Measurements from ENCODE around the gene PRKAG1. TPM values are rescaled to one million over a fixed set of nuclear protein-coding genes. Genes with fewer than 3 reads are reported as not detected.

PRKAG1 gene
- polyA plus RNA-seq, 2 of the 4 experiments (the other 2 are of a cell fraction), result 40.0 to 100 TPM

DNA sequence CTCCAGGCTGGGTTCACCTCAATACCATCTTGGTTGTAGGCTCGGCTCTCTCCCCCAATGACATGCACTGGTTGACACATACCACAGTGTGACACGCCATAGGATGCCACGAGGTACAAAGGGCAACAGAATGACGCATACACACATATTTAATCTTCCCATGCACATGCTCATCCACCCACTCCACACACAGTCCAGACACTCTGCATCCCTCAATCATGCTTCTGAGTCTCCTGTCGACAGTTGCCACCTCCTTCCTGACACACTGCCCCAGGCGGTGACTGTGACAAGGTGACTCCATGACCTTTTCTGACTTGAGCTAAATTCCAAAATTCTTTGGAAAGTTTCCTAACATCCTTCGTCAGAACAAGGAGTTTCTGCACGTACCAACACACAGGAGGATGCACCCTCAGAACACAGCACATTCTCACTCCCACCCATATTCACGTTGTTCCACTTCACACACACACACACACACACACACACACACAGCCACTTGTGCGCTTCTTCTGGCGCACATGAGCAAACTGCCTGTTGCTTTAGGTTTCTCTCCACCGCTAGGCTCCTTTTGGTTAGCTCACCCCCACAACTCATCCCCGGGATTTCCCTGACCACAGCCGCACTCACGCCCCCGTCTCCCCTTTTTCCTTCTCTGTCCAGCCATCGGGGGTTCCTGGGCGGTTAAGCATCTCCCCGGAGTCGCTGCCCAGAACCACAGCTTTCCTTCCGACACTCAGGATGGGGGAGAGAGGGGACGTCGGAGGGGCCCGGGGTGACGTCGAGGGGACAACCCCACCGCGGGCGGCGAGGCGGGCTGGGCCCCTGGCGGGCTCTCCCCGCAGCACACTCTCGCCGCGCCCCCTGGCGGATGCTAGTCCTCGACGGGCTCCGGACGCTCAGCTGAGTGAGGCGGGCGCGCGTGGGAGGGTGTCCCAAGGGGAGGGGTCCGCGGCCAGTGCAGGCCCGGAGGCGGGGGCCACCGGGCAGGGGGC is 41.0 kb downstream of the PRKAG1 start:
- DNase-seq (ENCODE audit: low read depth in 1 of 2, low spot score in 1 of 2) (peak; percentile 64 to 74), FAIRE-seq (no peak), ATAC-seq (peak; percentile 69 to 85)
- TF ChIP-seq BHLHE40 (IDR thresholded peaks at IDR 0.05; ENCODE audit: low read depth, low read length) (no peak), SMC3 (IDR thresholded peaks at IDR 0.05) (peak; percentile 59), ZFP36 (IDR thresholded peaks at IDR 0.05; ENCODE audit: borderline replicate concordance, partially characterized antibody) (no peak), CHD4 (IDR thresholded peaks at IDR 0.05; ENCODE audit: borderline replicate concordance) (no peak), JUN (IDR thresholded peaks at IDR 0.05) (0 out of 5 replicates have a peak, but pooled peaks of 1 of the 2 experiments have one; percentile 47), RAD21 (conservative IDR thresholded peaks at IDR 0.05 in 1 of 2, IDR thresholded peaks at IDR 0.05 in 1 of 2) (peak in 1 of 2 experiments; percentile 39; a peak in 3 of 5 replicates), POLR2A (IDR thresholded peaks at IDR 0.05; ENCODE audit: low read length) (no peak), MAZ (IDR thresholded peaks at IDR 0.05; ENCODE audit: borderline replicate concordance, low read depth, low read length) (no peak), TFCP2L1 (CRISPR knock-in tag; IDR thresholded peaks at IDR 0.05) (no peak), KDM5A (IDR thresholded peaks at IDR 0.05) (no peak)
- TF ChIP-seq, protein P1, sequence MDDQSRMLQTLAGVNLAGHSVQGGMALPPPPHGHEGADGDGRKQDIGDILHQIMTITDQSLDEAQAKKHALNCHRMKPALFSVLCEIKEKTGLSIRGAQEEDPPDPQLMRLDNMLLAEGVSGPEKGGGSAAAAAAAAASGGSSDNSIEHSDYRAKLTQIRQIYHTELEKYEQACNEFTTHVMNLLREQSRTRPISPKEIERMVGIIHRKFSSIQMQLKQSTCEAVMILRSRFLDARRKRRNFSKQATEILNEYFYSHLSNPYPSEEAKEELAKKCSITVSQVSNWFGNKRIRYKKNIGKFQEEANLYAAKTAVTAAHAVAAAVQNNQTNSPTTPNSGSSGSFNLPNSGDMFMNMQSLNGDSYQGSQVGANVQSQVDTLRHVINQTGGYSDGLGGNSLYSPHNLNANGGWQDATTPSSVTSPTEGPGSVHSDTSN (IDR thresholded peaks at IDR 0.05), result no peak
- TF ChIP-seq, protein P2, sequence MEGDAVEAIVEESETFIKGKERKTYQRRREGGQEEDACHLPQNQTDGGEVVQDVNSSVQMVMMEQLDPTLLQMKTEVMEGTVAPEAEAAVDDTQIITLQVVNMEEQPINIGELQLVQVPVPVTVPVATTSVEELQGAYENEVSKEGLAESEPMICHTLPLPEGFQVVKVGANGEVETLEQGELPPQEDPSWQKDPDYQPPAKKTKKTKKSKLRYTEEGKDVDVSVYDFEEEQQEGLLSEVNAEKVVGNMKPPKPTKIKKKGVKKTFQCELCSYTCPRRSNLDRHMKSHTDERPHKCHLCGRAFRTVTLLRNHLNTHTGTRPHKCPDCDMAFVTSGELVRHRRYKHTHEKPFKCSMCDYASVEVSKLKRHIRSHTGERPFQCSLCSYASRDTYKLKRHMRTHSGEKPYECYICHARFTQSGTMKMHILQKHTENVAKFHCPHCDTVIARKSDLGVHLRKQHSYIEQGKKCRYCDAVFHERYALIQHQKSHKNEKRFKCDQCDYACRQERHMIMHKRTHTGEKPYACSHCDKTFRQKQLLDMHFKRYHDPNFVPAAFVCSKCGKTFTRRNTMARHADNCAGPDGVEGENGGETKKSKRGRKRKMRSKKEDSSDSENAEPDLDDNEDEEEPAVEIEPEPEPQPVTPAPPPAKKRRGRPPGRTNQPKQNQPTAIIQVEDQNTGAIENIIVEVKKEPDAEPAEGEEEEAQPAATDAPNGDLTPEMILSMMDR (IDR thresholded peaks at IDR 0.05), result peak; percentile 70
- TF ChIP-seq, protein P3, sequence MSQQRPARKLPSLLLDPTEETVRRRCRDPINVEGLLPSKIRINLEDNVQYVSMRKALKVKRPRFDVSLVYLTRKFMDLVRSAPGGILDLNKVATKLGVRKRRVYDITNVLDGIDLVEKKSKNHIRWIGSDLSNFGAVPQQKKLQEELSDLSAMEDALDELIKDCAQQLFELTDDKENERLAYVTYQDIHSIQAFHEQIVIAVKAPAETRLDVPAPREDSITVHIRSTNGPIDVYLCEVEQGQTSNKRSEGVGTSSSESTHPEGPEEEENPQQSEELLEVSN (IDR thresholded peaks at IDR 0.05; ENCODE audit: borderline replicate concordance, low read depth), result peak; percentile 71
- 49% methylated on average over 21 of the region's 50 CpGs for WGBS (ENCODE audit: missing lambda C conversion rate)
- CTCF ChIA-PET, result interaction anchor here (0.6 to 77.5 kb wide), 28 partner anchors 2 to 222 kb away, joined by 3 to 2584 read pairs (median 4); partner anchors contain the start of genes ARF3, DDN, FKBP11 and PRKAG1
- Histone ChIP-seq H3K4me3 (peak overlapping the region; percentile 42; the same call in 2 of the 3 replicates), H3K9me3 (no peaks in the 10 kb centered on the region), H3K27ac (0 out of 6 replicates have a peak overlapping the region, but pooled peaks of 1 of the 2 experiments have one; percentile 31), H3K4me2 (peak overlapping the region; percentile 96), H3K4me1 (peaks cover 16% of the 10 kb centered on the region; the same call in 2 of the 3 replicates)
- POLR2A ChIA-PET, result no interaction called here

DNA sequence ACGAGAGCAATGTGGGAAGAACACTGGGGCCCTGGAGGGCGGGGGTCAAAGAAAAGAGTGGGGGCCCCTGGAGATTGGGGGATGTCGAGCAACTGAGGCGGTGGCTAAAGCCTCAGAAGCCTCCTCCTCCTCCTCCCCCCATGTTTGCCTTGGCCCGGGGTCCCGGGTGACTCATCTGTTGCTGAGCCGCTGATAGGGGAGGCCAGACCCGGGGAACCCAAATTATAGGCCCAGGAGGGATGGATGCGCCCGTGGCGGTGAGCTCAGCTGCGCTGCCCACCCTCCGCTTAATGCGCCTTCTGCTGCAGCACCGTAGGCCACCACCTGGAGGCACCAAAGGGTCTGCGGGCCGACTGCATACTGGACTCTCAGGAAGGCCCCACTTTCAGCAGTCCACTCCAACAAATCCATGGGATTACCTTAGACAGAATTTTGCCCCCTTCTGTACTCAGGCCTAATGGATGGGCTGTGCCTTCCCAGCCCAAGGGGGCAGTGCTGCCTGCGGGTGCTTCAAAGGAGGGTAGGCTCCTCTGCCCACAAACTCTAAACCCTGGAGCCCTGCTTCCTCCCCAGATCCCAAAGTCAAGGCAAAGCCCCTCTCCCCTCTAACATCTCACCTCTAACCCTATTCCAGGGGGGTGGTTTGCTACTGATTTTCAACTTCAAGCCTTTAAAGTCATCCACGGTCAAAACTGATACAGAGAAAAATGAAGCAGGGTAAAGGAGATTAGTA is 44.5 kb downstream of the PRKAG1 start:
- no peaks in the 10 kb centered on the region for H3K9me3 ChIP-seq
- no peak overlapping the region for H3K27ac ChIP-seq
- TF ChIP-seq, protein P4, sequence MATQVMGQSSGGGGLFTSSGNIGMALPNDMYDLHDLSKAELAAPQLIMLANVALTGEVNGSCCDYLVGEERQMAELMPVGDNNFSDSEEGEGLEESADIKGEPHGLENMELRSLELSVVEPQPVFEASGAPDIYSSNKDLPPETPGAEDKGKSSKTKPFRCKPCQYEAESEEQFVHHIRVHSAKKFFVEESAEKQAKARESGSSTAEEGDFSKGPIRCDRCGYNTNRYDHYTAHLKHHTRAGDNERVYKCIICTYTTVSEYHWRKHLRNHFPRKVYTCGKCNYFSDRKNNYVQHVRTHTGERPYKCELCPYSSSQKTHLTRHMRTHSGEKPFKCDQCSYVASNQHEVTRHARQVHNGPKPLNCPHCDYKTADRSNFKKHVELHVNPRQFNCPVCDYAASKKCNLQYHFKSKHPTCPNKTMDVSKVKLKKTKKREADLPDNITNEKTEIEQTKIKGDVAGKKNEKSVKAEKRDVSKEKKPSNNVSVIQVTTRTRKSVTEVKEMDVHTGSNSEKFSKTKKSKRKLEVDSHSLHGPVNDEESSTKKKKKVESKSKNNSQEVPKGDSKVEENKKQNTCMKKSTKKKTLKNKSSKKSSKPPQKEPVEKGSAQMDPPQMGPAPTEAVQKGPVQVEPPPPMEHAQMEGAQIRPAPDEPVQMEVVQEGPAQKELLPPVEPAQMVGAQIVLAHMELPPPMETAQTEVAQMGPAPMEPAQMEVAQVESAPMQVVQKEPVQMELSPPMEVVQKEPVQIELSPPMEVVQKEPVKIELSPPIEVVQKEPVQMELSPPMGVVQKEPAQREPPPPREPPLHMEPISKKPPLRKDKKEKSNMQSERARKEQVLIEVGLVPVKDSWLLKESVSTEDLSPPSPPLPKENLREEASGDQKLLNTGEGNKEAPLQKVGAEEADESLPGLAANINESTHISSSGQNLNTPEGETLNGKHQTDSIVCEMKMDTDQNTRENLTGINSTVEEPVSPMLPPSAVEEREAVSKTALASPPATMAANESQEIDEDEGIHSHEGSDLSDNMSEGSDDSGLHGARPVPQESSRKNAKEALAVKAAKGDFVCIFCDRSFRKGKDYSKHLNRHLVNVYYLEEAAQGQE (IDR thresholded peaks at IDR 0.05), result no peak
- no peak for TF ChIP-seq NPAS2 (CRISPR knock-in tag; IDR thresholded peaks at IDR 0.05; ENCODE audit: borderline replicate concordance)
- peak in 1 of 2 experiments; percentile 26; a peak in 1 of 5 replicates for TF ChIP-seq RAD21 (conservative IDR thresholded peaks at IDR 0.05 in 1 of 2, IDR thresholded peaks at IDR 0.05 in 1 of 2)
- no peak for TF ChIP-seq RCOR1 (IDR thresholded peaks at IDR 0.05; ENCODE audit: low read depth, low read length)
- TF ChIP-seq EHMT2 (IDR thresholded peaks at IDR 0.05; ENCODE audit: low read depth), result no peak
- TF ChIP-seq, protein P2 (IDR thresholded peaks at IDR 0.05), result peak; percentile 19; the same call in 2 of the 3 replicates
- no peak for TF ChIP-seq HOXA7 (CRISPR knock-in tag; IDR thresholded peaks at IDR 0.05)
- no peak overlapping the region for H3K4me2 ChIP-seq
- peaks cover 20% of the 10 kb centered on the region for H3K4me1 ChIP-seq
- 55% methylated on average over 18 of the region's 19 CpGs for WGBS (ENCODE audit: missing lambda C conversion rate)
- ATAC-seq, result peak in 1 of 2 experiments; percentile 52; a peak in 3 of 6 replicates
- FAIRE-seq, result no peak
- no peak overlapping the region for H3K4me3 ChIP-seq
- CTCF ChIA-PET, result interaction anchor here (1.3 to 77.5 kb wide), 3 partner anchors 6 to 121 kb away, joined by 5 to 2584 read pairs (median 2584); partner anchors contain the start of genes ARF3, DDN, FKBP11 and PRKAG1
- POLR2A ChIA-PET, result no interaction called here
- peak in 1 of 2 experiments; percentile 56 for DNase-seq (ENCODE audit: low read depth in 1 of 2, low spot score in 1 of 2)

All from A549 (cell line).